Activated CD4-positive, alpha-beta T cell treated with anti-CD3 and anti-CD28 coated beads, Interleukin-10, Interleukin-2, amounts not matched to agents 100 ng/mL and 50 ng/mL, durations not matched to agents 16 hours and 8 hours (primary cell): ENCODE results near the gene FYCO1.

Experiments
- DNase-seq: peaks from one replicate; pipeline ENCODE4 v3.0.0-alpha.2; 2020

Gene FYCO1

DNA sequence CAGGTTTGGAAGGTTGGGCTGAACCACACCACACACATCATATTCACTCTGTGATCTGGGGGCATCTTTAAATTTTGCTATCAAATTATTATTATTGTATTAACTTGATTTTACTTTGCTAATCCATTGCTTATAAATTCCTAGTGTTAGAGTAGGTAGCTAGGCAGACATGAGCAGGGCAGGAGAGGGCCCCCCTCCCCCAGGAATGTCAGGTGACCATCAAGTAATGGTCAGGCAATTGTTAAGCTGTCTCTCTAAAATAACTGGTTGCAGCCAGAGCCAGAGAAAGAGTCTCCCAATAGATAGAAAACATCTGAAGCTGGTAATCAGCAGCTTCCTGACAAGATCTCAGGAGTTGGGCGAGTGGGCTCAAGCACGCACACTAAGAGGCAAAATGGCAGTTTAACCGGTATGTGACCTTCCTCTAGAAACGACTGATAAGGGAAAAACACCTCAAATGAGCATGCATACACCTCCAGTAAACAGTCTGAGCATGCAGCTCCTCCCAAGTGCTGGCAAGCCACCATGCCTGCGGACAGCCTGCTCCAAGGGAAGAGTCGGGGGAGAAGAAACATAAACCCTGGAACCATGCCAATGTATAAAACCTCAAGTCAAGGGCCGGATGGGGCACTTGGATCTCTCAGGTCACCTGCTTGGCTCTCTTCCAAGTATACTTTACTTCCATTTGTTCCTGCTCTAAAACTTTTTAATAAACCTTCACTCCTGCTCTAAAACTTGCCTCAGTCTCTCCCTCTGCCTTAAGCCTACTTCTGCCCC is 55.4 kb downstream of the FYCO1 start:
- DNase-seq: no peak

DNA sequence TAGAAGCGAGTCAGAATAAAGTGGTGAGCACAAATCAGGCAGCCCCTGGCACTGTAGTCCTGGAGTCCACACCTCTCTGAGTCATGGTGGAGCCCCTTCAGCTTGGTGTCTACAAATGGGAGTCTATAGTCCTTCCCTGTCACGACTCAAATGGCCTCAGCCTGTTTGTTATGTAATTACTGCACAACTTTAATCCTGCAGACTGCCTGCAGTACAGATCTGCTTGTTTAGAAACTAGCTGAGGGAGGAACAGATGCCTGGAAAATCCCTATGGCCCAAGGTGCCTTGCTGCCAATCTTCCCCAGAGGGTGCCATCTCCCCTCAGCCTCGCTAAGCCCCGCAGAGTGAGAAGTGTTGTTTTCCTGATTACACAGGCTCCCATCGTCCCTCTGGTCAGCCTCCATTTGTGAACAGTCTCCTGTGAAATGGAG is 56.3 kb downstream of the FYCO1 start:
- no peak for DNase-seq

DNA sequence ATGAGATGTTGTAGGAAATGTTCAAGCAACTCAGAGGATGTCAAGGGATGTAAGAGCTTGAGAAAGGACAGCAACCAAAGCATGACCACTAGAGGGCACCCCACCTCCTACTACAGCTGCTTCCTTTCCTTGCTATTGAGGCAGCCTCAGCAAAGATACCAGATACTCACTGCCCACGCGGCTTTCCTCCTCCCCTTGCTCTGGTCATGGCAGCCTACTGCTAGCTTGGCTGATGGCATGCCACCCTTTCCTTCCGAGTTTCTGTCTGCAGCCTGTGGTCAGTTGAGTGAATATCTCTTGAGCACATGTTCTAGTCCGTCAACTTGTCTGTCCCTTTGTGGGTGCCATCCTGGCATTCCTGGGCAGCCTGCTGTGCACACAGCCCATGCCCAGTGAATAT is 56.8 kb downstream of the FYCO1 start:
- peak; percentile 88 for DNase-seq

DNA sequence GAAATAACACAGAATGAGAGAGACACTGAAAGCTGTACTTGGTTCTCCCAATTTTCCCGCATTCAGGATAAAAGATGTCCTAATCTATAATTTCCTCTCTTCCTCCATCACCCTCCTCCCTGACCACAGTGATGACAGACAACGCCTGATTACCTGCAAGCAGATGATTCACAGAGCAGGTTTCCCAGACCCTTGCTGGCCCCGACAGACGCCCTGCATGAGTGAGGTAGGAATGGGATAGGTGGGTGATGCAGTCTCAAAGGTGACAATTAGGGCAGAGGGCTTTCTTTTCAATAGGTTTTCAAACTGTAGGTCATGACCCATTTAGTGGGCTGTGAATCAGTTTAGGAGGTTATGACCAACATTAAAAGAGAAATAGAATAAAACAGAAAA is 57.6 kb downstream of the FYCO1 start:
- DNase-seq: no peak

DNA sequence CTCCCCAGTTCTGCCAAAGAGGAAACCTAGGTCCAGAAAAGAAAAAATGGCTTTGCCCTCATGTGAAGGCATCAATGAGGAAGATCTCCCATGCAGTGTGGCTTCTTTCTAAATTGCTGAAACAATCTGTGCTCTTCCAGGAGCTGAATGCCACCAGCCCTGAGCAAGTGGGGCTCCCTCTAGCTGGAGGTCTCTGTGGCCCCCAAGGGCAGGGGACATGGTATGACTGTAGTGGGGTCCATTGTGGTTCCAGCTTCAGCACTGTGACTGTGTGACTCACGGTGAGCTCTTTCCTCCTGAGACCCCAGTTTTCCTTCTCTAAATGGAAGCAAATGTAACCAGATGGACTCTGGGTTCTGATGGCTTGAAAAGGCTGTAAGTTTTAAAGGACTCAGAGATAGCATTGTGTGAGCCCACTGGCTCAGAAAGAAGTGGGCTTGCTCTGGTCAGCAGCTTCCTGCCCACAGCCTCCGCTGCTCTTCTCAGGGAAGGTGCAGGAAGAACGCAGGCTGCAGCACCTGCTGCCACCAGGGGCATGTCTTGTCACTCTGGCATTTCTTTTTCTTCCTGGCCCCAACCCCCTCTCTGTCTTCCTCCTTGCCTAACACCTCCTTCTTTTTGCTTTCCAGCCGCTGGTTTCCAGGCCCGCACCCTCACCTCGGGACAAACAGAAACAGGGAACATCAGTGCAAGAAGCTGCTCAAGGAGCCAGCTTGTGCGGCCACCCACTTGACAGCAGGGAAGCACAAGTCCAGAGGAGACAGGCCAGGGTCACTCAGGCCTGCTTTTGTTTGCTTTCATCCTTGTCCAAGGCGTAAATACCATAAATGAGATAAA is 58.2 kb downstream of the FYCO1 start:
- no peak for DNase-seq

DNA sequence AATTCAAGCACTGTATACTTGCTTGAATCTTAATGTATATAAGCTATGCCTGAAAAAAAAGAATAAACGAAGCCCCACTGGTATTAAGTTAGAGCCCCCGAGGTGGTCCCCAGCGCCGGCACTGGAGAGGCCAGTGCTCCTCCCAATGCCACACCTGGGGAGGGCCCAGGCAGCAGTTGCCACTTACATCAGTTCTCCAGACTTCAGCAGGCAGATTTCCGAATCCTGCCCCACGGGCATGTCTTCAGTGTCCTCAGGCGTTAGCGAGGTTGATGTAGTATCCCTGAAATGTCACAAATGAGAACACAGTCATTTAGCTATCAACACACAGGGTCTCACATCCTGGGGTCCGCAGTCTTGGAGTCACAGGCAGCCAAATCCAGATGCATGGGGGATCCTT is 59.4 kb downstream of the FYCO1 start:
- no peak for DNase-seq

DNA sequence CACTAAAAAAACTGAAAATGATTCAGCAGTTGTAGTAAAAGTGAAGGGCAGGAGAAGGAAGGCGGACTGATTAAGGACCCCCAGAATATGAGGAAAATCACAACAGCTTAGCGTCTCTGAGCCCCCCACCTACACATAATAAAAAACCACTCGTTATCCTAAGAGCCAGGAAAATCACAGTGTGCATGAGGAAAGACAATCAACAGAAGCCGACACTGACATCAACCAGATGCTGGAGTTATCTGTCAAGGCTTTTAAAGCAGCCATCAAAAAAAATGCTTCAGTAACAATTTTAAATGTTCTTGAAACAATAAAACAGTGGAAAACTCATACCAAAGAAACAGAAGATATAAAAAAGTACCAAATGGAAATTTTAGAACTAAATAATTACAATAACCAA is 62.0 kb downstream of the FYCO1 start:
- DNase-seq: no peak

DNA sequence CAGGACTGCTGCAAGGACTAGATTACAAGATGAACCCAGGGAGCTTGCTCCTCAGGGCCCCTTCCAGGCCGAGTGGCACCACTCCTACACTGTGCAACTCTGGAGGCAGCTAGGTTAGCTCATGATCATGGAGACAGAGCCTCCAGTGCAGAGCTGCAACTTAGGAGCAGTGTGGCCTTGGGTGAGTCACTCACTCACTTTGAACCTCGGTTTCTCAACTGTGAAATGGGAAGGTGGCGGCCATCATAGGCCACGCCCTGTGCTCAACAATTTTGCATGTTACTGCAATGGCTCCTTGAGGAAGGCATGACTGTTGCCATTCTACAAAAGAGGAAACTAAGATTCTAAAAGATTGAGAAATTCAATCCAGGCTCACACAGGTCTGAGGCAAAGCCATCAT is 63.5 kb downstream of the FYCO1 start:
- DNase-seq: no peak

DNA sequence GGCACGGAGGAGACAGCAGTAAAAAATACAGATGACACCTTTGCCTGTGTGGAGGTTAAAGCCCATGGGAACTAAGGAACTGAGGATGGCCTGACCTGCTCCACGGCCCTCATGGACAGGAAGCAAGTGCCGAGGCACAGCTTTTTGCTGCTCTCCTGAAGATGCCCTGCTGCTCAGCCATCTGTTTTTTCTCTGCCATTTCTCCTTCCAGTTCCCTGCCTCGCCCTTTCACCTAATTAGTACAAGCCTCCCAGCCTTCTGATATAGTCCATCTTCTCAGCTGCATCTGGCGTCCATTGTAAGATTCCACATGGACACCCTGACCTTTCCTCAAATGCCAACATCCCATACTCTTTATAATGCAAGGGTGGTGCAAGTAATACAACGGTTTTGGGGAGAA is 64.1 kb downstream of the FYCO1 start:
- DNase-seq: no peak

DNA sequence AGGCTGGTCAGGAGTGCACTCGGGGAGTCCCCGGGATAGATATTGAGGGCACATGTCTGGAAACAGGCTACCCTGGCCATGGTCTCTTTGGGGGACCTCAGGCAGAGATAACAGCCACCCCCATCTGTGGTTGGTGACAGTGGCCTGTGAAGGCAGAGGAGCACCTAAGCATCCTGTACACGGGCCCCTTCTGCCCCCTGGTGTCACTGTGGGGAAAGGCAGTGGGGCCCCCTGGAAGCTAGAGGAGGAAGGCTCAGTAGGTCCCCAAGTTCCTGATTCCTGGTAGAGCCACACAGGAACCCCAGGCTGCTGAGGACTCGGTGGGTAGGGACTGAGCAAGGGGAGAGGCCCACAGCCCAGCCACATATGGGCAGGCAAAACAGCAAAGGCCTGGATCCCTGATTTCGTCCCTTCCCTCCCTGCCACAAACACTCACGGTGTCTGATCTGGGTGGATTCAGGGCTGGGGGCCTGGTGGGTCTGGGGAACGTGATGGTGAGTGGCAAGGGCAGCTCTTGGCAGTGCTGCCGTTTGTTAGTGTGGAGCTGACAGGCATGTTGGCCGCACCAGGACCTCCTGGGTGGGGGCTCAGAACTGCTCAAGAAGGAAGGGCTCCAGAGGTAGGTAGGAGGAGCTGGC is 66.5 kb downstream of the FYCO1 start:
- DNase-seq: peak; percentile 64

DNA sequence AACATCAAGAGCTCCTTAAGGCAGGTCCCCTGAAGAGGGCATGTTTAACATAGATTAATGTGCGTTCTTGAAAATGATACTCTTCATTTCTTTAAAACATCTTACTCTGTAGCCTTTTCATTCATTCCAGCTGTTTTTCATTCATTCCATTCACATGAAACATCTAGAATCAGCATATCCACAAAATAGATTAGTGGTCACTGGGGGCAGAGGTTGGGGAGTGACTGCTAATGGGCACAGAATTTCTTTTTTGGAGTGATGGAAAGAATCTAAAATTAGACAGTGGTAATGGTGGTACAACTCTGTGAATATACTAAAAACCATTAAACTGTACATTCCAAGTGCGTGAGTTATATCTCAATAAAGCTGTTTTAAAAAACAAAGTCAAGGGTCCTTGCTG is 67.7 kb downstream of the FYCO1 start:
- no peak for DNase-seq

DNA sequence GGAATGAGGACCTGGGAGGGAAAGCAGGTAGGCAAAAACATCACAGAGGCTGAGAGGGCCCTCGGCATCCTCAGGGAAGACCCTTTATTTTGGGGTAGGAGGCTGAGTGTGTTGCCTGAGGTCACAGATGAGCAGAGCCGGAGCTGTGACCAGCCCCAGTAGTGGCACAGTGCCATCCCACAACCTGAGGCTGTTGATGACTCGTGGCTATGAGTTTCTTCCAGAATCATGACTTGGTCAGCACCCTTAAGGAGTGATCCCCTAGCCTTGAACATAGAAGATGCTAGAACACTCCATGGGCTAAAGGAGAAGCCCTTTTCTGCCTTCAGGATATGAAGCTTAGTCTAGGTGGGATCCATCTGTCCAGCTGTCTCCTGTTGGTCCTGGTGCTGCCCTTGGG is 71.9 kb downstream of the FYCO1 start:
- no peak for DNase-seq

DNA sequence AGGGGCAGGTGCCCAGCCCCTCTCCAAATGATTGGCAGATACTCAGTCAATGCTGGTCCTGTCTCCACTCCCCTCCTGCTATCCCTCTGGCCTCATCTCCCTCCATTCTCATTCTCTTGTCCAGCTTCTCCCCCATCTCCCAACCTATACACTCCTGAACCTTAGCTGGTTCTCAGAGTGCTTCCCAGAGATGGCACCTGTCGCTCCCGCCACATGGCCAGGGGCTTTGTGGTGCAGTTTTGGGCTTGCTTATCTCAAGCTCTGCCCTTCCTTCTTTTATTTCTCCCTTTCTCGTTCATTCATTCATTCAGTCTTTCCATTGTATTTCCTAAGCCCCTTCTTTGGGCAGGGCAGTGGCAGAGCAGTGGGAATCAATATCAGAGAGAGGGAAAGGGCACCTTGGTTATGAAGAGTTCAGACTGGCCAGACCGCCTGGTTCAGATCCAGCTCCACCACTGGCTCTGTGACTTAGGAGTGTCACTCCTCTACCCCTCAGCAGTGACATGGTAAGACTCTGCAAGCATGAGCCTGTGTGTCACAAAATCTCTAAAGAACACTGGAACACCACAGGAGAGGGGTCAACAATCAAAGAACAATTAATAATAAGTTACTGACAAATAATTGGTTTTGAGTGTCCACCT is 72.6 kb downstream of the FYCO1 start:
- DNase-seq: no peak

DNA sequence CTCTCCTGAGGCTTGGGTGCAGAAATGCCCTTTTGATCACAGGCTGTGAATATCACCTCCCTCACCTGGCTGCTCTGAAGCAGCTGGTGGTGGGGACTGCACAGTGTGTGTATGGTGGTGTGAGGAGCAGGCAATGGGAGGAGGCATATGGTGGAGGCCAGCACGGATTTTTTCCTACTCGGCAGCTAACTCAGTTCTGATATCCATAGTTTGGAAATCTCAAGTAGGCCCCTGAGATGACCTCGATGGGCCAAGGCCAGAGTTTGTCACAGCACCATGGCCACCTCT is 73.6 kb downstream of the FYCO1 start:
- no peak for DNase-seq

DNA sequence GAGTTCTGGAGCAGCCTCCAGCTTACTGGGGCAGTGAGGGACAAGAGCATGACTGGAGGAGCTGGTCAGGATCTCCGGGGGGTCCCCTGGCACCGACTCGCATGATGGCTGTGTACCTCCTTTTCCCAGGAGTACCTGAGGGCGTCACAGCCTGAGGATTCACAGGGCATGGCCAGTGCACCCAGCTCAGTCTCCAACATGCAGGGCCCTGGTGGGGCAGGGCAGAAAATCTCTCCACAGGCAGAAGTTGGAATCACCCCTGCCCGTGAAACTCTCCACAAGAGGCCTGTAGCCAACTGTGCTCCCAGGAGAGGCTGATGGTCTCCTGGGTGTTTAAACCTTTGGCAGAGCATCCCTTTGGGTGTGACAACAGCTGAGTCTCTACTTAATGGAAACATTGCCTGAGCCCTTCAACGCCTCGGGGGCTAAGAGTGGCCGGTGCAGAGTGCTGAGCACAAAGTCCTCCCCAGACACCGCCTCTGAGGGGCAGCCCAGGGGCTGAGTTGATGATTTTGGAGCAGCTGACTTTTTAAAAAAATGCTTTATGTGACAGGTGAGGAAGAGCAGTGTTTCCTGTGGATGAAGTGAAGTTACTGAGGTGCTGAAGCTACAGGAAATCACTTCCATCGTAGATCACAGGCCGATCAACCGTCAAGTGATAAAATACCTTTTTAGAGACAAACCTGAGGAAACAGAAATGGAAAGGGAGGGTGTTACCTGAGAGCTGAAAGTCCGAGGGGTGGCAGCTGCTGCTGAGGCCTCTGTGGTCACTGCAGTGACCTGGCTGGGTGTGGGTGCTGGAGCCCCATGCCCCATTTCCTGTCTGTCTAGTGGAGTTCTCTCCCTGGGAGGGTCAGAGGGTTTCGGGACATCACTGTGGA is 74.2 kb downstream of the FYCO1 start:
- DNase-seq: no peak

DNA sequence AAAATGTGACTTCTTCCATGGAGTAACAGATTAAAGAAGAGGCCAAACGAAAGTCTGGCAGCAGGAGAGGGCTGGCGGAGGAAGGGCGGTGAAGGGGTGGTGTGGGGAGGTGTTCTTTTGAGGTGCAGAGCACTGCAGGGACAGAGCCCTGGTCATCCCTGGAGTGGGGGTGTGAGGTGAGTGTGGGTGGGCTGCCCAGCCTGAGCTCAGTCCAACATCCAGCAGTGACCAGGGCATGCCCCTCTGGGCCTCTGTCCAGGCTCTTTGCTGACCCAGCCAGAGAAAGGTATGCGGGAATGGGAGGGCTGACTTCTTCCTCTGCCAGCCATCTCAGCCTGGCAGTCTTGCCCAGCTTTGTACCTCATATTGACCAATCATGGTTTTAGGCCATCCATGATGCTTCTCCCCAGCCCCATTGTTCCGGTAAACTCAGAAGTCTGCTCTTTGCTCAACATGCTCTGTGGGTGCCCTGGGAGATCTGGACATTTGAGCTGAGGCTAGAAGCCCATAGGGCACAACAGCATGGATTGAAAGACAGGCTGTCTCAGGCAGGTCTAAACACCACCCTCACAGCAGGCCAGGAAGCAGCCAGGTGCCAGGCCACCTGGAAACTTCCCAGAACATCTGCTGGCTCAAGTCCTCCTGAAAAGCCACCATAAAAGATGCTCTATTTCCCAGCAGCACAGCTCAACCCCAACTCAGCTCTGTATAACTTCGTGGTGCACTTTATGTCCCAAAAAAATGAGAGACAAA is 78.3 kb downstream of the FYCO1 start:
- DNase-seq: no peak

DNA sequence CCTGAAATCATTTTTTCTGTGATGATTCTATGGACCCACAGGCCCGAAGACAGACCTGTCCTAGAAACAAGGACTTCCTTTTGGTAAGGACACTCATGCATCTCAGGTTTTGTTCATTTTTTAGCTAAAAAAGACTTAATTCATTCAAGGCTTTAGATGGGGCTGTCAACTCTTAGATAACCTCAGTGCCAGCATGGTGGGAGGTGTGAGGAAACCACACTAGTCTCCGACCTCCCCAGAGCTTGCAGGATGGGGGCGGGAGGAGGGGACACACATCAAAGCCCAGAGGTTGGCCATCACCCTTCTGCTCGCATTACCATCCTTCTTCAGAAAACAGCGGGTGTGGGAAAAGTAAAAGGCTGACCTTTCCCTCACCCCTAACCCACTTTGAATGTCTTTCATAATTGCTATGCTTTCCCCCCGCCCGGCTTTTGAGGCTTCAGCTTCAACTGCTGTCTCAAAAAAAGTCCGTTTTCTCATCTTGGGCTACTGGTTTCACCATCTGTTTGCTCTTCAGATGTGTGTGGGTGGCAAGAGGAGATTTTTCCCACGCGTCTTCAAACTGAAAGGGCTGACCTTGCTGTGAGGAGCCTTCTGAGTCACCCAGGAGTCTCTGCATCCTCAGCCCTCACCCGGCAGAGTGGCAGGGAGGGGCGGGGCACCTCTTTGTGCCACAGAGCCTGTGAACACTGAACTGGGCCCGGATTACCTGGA is 79.9 kb downstream of the FYCO1 start:
- DNase-seq: peak; percentile 93

DNA sequence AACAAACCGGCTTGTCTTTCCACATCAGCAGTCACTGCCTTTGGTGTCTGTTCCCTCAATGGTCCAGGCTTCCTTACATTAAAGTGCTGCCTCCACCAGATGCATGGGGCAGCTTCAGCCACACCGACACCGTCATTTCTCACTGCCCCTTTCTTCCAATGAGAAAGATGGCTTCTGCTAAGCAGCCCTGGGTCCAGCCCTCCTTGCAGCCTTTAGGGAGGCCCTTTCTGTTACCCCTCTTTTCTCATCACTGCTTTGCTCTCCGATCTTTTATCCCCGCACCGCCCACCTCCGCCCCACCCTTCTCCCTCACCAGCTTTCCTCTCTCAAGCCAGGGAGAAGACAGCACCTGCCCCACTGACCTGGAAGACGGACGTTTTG is 80.6 kb downstream of the FYCO1 start:
- DNase-seq: no peak

DNA sequence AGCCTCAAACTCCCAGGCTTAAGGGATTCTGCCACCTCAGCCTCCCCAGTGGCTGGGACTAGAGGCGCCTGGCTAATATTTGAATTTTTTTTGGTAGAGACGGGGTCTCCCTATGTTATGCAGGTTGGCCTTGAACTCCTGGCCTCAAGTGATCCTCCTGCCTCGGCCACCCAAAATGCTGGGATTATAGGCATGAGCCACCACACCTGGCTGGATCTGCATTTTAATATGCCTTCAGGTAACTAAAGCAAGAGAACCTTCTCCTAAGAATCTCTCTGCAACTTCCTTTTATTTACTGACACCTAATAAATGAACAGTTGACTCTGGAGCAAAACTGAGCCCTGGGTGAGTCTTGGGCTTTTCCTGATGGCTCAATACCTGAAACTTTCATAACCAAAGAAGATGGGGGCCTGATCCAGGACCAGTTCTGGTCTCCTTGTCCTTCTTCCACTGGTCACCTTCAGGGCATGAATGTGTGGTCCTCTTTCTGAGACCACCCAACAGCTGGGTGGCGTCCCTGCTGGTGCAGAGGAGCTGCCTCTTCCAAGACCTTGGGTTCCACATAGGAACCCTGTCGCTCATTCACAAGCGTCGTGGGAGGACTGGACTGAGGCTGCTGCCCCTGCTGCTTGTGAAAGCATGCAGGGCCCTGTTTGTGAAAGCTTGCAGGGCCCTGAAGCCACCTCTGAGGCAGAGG is 81.1 kb downstream of the FYCO1 start:
- no peak for DNase-seq

DNA sequence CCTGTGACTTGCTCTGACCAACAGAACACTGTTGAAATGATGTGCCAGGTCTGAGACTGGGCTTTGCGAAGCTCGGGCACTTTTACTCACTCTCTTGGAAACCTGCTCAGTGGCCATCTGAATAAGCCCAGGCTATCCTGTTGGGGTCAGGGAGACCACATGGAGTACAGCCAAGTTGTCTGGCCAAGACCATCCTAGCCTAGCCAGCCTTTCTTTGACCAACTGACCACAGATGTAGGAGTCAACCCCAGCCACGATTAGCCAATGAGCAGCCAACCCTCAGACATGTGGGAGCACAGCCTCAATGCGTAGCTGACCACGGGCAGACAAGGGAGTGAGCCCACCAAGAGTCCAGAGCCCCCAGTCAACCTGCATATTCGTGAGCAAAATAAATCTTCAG is 83.2 kb downstream of the FYCO1 start:
- DNase-seq: no peak
